PC-9 (cell line): ENCODE data around the gene PCDHA1.

Experiments used
- CTCF ChIP-seq: fragments of 200-600 bp; sonication (generic); conservative IDR thresholded peaks from 2 replicates; pipeline ENCODE4 v1.6.1; 2017; ENCODE audit warnings: mixed run types, antibody characterized with exemption, mild to moderate bottlenecking, moderate library complexity
- EZH2 ChIP-seq: fragments of 200-600 bp; sonication (generic); IDR thresholded peaks from 2 replicates; pipeline ENCODE4 v1.8.0; 2017; ENCODE audit warnings: antibody characterized with exemption, low read depth

- TF ChIP-seq EZH2 (no peak), CTCF (peak; percentile 43)
These were observed 55.3 kb downstream of the PCDHA1 start, which contains the start of gene PCDHA8 for GRCh38 chr5:140840978-140841962.
